Measurements from ENCODE around the gene FSHR. TPM values are rescaled to one million over a fixed set of nuclear protein-coding genes. Genes with fewer than 3 reads are reported as not detected.

The FSHR gene
- total and polyA plus RNA-seq, 2 of the 4 experiments (the other 2 are of a cell fraction): not detected

DNA sequence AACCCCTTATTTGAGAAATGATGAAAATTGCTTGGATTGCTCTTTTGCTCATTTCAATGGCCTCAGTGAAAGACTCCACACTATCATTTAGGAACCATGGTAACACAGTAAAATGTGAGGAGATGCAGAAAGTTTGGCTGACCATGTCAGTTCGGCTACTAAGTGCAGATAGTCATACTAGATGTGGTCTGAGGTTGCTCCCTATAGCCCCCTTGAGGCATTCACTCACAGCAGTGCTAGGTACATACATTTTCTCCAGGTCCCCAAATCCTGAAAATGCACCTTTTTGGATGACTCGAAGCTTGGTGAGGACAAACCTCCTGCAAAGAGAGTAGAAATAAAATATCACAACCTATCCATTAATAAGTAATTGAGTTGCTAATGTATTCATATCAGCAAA lies 86.3 kb downstream of the FSHR start:
- Histone ChIP-seq H3K18ac (ENCODE audit: low read depth, low read length) (no peak overlapping the region), H2BK5ac (ENCODE audit: low read depth, low read length, poor library complexity, severe bottlenecking) (no peak overlapping the region), H4K8ac (ENCODE audit: low read depth in 2 of 2, low read length in 2 of 2) (no peak overlapping the region), H3K4me1 (ENCODE audit: control insufficient read depth, insufficient read depth, low read length) (no peaks in the 10 kb centered on the region), H3K9me3 (ENCODE audit: control insufficient read depth, insufficient read depth, low read length) (no peaks in the 10 kb centered on the region), H3K9me1 (ENCODE audit: insufficient read depth, low read length) (no peaks in the 10 kb centered on the region), H4K20me1 (ENCODE audit: insufficient read depth, low read length) (no peaks in the 10 kb centered on the region), H3K23ac (ENCODE audit: low read depth, low read length) (no peak overlapping the region), H3K79me1 (ENCODE audit: low read depth in 1 of 2, low read length in 2 of 2) (no peaks in the 10 kb centered on the region), H2AFZ (replicated peaks; ENCODE audit: low read length, poor library complexity) (no peak overlapping the region), H3K56ac (ENCODE audit: extremely low read depth, insufficient read depth, low read length) (no peak overlapping the region), H3K4me2 (ENCODE audit: low read depth, low read length) (no peak overlapping the region), H3K14ac (replicated peaks; ENCODE audit: low read depth, low read length) (no peak overlapping the region), H4K5ac (ENCODE audit: low read depth, low read length) (no peak overlapping the region), H2AK9ac (replicated peaks; ENCODE audit: low read depth, low read length, poor library complexity) (no peak overlapping the region), H3K4ac (ENCODE audit: low read depth, low read length) (no peak overlapping the region), H4K91ac (ENCODE audit: insufficient read depth, low read depth, low read length) (no peak overlapping the region), H3K4me3 (ENCODE audit: insufficient read depth, low read depth, low read length) (no peak overlapping the region), H2AK5ac (ENCODE audit: low read depth, low read length) (no peak overlapping the region), H3K9ac (ENCODE audit: low read depth, low read length) (no peak overlapping the region), H2BK120ac (ENCODE audit: low read depth, low read length) (no peak overlapping the region), H2BK20ac (ENCODE audit: low read depth, low read length) (no peak overlapping the region), H3K27me3 (ENCODE audit: control insufficient read depth, insufficient read depth, low read length) (no peaks in the 10 kb centered on the region), H2BK15ac (ENCODE audit: low read depth, low read length) (no peak overlapping the region), H3K27ac (ENCODE audit: insufficient read depth, low read length) (no peak overlapping the region), H3K36me3 (ENCODE audit: control insufficient read depth, insufficient read depth, low read length) (no peaks in the 10 kb centered on the region)
- in situ Hi-C loops (cut with MboI; ENCODE audit: low sequenced_read_pairs): no loop called here
- ChIA-PET POLR2A (ENCODE audit: unreplicated experiment) (no interaction called here), CTCF (no interaction called here)
- no TSS peak for BruUV-seq (replicated peaks)
- ATAC-seq (ENCODE audit: low read depth): no peak
- dilution Hi-C loops (cut with HindIII; ENCODE audit: low sequenced_read_pairs, unreplicated experiment): no loop called here
- intact Hi-C loops (cut with micrococcal nuclease): no loop called here
- TF ChIP-seq CEBPB (IDR thresholded peaks at IDR 0.05; ENCODE audit: low read depth, low read length): no peak
- no peak for TF ChIP-seq NFE2L2 (IDR thresholded peaks at IDR 0.05; ENCODE audit: low read depth, low read length)
- no peak for TF ChIP-seq MAFK (IDR thresholded peaks at IDR 0.05; ENCODE audit: low read depth, low read length)
- TF ChIP-seq CHD1 (IDR thresholded peaks at IDR 0.05; ENCODE audit: low read depth, low read length): no peak
- no peak for TF ChIP-seq RCOR1 (IDR thresholded peaks at IDR 0.05; ENCODE audit: insufficient replicate concordance, low read length)
- TF ChIP-seq, protein P1, sequence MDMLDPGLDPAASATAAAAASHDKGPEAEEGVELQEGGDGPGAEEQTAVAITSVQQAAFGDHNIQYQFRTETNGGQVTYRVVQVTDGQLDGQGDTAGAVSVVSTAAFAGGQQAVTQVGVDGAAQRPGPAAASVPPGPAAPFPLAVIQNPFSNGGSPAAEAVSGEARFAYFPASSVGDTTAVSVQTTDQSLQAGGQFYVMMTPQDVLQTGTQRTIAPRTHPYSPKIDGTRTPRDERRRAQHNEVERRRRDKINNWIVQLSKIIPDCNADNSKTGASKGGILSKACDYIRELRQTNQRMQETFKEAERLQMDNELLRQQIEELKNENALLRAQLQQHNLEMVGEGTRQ (IDR thresholded peaks at IDR 0.05; ENCODE audit: low read depth, low read length): no peak
- TF ChIP-seq, protein P2, sequence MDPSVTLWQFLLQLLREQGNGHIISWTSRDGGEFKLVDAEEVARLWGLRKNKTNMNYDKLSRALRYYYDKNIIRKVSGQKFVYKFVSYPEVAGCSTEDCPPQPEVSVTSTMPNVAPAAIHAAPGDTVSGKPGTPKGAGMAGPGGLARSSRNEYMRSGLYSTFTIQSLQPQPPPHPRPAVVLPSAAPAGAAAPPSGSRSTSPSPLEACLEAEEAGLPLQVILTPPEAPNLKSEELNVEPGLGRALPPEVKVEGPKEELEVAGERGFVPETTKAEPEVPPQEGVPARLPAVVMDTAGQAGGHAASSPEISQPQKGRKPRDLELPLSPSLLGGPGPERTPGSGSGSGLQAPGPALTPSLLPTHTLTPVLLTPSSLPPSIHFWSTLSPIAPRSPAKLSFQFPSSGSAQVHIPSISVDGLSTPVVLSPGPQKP (IDR thresholded peaks at IDR 0.05; ENCODE audit: borderline replicate concordance, low read depth, low read length): no peak
- no peak for TF ChIP-seq SMC3 (IDR thresholded peaks at IDR 0.05; ENCODE audit: low read depth, low read length)
- no peak for TF ChIP-seq POLR2A (IDR thresholded peaks at IDR 0.05; ENCODE audit: low read depth, low read length)
- TF ChIP-seq, protein P3, sequence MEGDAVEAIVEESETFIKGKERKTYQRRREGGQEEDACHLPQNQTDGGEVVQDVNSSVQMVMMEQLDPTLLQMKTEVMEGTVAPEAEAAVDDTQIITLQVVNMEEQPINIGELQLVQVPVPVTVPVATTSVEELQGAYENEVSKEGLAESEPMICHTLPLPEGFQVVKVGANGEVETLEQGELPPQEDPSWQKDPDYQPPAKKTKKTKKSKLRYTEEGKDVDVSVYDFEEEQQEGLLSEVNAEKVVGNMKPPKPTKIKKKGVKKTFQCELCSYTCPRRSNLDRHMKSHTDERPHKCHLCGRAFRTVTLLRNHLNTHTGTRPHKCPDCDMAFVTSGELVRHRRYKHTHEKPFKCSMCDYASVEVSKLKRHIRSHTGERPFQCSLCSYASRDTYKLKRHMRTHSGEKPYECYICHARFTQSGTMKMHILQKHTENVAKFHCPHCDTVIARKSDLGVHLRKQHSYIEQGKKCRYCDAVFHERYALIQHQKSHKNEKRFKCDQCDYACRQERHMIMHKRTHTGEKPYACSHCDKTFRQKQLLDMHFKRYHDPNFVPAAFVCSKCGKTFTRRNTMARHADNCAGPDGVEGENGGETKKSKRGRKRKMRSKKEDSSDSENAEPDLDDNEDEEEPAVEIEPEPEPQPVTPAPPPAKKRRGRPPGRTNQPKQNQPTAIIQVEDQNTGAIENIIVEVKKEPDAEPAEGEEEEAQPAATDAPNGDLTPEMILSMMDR (conservative IDR thresholded peaks at IDR 0.05; ENCODE audit: low read depth, low read length): no peak
- TF ChIP-seq FOS (IDR thresholded peaks at IDR 0.05; ENCODE audit: low read depth, low read length): no peak
- no peak for TF ChIP-seq BHLHE40 (IDR thresholded peaks at IDR 0.05; ENCODE audit: low read depth, low read length)
- no peak for TF ChIP-seq RAD21 (IDR thresholded peaks at IDR 0.05; ENCODE audit: low read length)
- no peak for TF ChIP-seq MXI1 (IDR thresholded peaks at IDR 0.05; ENCODE audit: borderline replicate concordance, low read depth, low read length)
- TF ChIP-seq RFX5 (IDR thresholded peaks at IDR 0.05; ENCODE audit: low read depth, low read length): no peak
- TF ChIP-seq MAZ (IDR thresholded peaks at IDR 0.05; ENCODE audit: borderline replicate concordance, low read depth, low read length): no peak
- no peak for DNase-seq
- no CpG with 5 or more reads among the region's 2 CpGs for WGBS, 2 experiments (ENCODE audit: extremely low coverage in 2 of 2, insufficient read length in 1 of 2)

Measured in IMR-90 (cell line).